M059J (cell line): ENCODE results near the gene ADGRD1. TPM values are rescaled to one million over a fixed set of nuclear protein-coding genes. Genes with fewer than 3 reads are reported as not detected.
"Not testable (repeated sequence)": the region's sequence is repeated elsewhere in the genome, so short reads cannot be mapped to it uniquely, and the experiment has no call there.

Experiments used
- DNase-seq: peaks from one replicate; pipeline ENCODE4 v3.0.0-alpha.2; 2012; ENCODE audit warnings: low read depth
- total RNA-seq: library from RNA; depleted of rRNA; stranded (reverse); fragments of >200 nt; shearing (Covaris generic); gene quantifications from 2 replicates; pipeline ENCODE4 v1.2.3, GENCODE V29; 2014

Gene ADGRD1
- total RNA-seq, 1 experiment from 2014 or later = not detected

DNA sequence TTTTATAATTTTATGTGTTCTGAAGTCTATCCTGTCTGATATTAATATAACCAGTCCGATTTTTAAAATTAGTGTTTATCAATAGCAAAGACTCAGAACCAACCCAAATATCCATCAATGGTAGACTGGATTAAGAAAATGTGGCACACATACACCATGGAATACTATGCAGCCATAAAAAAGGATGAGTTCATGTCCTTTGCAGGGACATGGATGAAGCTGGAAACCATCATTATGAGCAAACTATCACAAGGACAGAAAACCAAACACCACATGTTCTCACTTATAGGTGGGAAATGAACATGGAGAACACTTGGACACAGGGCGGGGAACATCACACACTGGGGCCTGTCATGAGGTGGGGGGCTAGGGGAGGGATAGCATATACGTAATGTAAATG, 16.2 kb upstream of the ADGRD1 start:
- DNase-seq = not testable (repeated sequence)

DNA sequence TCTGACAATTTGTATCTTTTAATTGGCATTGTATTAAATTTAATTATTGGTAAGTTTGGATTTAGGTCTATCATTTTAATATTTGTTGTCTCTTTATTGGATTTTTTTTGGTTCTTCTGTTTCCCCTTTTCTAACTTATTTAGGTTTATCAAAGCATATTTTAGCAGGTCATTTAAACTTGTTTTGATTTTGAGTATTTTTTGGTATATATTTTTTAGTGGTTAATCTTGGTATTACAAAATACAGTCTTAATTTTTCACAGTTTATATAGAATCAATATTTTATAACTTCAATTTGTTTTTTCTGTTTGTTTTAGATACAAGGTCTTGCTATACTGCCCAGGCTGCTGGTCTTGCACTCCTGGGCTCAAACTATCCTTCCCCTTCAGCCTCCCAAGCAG, 15.5 kb upstream of the ADGRD1 start:
- no peak for DNase-seq

DNA sequence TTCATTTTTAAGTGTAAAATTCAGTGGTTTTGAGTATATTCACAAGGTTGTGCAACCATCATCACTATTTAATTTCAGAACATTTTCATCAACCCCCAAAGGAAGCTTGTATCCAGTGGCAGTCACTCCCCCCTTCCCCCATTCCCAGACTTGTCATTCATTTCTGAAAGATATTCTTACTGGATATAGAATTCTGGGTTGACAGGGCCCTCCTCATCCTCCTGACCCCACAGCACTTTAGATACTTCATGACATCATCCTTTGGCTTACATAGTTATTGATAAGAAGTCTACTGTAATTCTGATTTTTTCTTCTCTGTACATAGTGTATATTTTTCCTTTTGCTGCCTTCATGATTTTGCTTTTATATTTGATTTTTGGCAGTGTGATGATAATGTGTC, 8.8 kb upstream of the ADGRD1 start:
- DNase-seq = no peak

DNA sequence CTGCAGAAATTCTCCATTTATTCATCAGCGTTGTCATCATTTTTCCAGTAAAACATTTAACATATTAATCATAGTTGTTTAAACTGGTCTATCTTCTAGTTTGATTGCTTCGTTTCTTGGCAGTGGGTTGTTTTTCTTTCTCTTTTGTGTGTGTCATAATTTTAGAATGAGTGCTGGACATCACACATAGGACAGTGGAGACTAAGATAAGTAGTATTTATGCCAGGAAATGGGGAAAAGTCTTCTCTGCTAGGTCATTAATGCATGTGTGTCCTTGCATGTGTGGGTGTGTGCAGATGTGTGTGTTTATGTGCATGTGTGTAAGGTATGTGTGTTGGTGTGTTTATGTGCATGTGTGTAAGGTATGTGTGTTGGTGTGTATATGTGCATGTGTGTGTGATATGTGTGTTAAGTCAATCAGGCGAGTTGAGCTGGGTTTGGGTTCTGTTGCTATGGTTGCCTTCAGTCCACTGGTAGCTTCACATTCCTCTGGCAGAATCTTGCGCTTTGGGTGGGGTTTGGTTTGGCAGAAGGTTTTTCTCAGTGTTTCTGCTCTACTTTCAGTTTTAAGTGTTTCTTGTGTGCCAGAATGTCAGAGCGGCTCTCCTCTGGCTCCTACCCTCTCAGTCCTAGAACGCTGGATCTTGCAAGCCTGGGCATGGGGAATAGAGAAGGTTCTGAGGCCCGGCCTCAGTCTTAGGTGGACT, 7.8 kb upstream of the ADGRD1 start:
- no peak for DNase-seq

DNA sequence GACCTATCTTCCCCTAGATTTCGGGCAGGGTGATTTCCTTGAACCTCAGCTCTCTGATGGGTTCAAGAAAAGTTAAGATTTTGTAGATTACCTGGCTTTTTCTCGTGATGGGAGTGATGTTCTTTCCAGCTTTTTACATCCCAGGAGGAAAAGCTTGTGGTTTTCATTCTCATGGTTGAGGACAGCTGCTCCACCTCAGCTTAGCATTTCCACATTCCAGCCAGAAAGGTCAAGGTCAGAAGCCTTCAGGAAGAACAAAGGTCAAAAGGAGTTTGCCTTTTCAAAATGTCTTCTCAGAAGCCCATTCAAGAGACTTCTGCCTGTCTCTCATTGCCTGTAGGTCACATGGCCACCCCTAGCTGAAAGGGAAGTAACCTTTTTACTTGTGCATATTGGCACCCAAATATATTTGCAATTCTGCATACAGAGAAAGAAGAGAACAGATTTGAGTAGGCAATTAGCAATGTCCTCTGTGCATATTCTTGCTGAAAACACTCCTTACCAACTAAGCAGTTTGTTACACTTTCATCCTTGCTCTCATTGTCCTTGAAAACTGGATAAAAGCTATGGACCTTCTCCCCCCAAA, 6.6 kb upstream of the ADGRD1 start:
- no peak for DNase-seq

DNA sequence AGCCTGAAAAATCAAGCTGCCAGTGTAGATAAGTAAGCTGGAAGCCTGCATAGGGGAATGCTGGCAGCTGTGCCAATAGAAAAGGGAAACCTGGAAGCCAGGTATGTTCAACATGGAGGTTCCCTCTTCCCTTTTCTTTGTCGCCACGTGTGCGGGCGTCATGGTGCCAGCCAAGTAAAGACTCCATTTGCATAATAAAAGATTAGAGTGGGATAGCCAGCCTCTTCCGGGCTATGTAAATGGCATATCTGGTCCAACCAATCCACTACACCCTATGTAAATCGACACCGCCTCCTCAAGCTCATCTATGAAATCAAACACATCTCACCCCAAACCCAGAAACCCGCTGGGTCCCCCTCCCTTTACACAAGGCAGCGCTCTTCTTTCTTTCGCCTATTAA, 5.6 kb upstream of the ADGRD1 start:
- DNase-seq = no peak

DNA sequence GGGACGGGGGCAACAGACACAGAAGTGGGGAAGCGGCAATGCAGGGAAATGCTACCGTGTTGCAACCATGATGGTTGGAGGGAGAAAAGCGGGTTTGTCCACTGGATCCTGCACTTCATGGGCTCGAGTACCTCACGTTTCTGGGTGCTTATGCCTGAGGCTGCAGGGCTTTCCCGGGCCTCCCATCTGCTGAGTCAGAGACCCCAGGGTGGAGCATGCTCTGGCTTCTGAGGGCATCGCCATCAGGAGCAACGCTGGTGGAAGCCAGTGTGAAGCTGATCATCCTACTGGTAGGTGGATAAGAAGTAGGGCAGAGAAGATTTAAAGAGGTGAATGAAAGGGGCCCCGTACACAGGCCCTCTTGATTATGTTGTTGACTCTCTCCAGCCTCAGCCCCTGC, 5.0 kb upstream of the ADGRD1 start:
- no peak for DNase-seq

DNA sequence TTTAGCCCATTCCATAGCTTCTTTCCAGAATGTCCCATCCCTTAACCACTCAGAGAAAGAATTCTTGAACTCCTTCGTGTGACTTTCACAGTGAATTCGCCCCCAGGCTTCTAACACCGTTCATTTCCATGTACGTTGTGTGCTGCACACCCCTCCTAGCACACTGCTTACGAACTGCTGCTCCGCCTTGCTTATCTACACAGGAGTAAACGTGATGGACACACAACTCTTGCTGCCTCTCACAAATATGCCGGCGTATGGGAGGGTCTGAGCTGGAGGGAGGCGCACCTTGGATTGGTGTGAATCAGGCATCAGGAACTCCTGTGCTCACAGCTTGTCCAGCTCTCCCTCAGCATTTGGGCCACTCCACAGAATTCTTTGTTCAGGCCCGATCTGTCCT, 3.9 kb upstream of the ADGRD1 start:
- DNase-seq = no peak

DNA sequence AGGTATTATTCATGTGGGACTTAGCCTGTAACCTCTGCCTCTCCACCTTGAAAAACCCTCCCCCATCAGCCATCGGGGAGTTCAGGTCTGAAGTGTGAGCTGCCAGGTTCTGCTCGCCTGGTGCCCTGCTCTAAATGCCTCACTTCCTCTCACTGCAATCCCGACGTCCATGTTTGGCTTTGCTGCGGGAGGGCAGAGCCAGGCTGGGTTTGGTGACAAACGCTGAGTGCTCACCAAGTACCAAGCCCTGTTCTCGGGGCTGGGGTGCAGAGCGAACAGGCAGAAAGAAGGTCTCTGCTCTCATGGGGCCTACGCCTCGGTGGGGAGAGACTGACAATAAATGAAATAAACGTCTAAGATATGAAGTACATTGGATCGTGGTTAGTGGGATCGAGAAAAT, 2.1 kb upstream of the ADGRD1 start:
- DNase-seq = no peak

DNA sequence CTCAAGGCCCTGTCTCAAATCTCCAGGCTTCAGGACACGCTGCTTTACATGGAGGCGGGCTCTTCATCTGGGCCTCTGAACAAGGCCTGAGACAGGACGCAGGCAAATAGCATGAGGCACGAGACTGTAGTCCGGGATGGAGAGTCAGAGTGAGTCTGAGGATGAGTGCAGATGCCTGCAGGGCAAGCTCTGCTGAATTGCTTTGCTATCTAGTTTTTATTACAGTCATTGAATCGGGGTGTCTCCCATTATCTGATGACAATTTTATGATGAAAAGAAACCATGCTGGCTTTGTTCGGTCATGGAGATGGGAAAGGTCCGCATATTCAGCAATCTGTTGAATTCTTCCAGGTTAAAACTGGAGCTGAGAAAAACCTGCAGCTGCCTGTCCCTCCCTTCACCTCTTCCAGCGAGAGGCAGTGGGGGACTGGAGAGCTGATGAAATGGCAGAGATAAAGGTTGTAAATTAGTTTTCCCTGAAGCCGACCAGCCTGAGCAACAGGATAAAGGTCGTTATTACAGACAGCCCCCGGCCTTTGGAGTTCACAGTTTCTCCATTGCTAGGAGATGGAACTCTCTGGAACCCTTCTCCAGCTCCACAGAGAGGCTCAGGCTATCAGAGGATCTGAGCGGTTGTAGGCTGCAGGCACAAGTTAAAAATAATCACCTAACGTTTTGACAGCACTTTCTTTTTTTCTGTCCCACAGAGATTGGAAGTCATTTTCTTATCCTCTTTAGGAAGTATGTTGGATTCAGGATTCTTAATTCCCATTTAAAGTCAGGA, 1.3 kb upstream of the ADGRD1 start:
- no peak for DNase-seq

DNA sequence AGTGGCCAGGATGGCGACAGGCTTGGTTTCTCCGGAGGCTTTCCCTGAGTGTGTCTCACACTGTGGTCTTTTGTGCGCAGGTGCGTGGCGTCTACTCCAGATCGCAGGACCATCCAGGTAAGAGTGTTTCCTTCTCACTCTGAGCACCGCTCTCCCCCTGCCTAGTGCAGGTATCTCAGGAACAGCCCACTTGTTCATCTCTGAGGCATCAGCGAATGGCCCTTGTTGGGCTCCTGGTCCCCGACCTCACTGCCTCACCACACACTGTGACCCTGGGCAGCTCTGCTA, 781 bp downstream of the ADGRD1 start:
- DNase-seq = no peak

DNA sequence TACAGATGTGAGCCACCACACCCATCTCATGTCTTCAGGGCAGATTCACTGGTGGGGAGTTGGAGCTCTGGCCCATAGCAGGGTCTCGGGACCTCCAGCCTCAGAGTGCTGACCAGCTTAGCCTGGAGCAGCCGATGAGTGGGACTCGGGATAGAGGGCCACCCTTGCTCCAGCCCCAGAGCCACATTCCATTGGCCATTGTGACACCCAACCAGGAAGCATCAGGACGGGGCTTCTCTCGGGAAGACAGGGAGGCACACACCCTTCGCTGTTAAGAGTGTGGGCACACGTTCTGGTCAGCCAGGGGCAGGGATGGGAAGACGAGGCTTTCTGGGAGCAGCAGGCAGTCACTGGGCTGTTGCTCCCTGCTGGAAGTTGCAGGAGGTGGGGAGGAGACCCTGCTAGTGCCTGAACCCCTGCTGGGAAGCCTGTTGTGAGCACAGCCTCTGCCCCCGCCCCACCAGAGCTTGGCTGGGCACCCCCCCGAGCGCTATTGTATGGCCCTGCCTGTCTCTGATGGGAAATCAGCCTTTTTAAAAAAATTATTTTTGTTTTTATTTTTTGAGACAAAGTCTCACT, 1.6 kb downstream of the ADGRD1 start:
- no peak for DNase-seq

DNA sequence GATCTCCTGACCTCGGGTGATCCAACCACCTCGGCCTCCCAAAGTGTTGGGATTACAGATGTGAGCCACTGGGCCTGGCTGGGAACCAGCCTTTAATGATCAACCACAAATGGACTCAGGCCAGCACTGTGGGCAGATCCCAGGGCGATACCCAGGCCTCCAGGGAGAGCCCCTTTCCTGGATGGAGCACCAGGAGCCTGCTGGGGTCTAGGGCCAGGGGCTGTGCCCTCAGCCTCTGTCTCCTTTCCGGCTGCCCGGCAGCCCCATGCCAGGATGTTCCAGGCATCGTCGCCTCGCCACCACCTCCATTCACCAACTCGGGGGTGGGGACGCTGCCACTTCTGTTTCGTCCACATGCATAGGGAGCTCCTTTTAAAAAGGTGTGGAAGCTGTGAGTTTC, 2.3 kb downstream of the ADGRD1 start:
- no peak for DNase-seq

DNA sequence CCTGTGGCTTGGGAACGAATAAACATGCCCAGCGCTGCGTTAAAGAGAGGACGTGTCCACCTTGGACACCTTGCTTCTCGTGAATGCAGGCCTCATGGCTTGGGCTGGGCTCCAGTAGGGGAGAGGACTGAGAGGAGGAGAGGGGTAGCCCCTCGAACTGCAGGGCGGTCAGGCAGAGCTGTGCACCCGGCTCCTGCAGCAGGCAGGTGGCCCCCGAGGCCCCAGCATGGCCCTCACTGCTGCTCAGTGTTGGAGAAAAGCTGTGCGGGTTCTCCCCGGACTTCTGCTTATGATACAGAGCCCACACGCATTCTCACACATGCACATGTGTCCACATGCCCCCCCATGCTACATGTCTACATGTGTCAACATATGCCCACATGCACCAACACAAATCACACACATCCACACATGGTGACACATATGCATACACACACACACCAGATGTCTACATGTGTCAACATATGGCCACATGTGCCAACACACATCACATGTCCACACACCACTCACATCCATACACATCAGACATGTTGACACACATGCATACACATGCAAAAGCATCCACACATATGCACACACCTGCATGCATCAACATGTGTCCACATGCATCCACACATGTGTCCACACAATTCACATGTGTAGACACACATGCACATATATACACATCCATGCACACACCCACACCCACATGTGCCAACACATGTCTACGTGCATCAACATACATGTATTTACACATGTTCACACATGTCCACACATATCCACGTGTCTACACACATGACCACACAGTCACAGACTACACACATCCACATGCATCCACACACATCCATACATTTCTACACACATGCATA, 3.0 kb downstream of the ADGRD1 start:
- DNase-seq = no peak

DNA sequence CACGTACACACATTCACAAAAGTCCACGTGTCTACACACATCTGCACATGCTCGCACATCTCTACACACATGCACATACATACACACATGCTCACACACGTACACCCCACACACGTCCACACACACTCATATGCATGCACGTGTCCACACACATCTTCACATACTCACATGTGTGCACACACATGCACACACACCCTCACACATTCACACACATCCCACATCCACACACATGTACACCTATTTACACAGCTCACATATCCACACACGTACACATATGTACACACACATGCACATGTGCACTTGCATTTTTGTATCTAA, 3.6 kb downstream of the ADGRD1 start:
- DNase-seq = no peak

DNA sequence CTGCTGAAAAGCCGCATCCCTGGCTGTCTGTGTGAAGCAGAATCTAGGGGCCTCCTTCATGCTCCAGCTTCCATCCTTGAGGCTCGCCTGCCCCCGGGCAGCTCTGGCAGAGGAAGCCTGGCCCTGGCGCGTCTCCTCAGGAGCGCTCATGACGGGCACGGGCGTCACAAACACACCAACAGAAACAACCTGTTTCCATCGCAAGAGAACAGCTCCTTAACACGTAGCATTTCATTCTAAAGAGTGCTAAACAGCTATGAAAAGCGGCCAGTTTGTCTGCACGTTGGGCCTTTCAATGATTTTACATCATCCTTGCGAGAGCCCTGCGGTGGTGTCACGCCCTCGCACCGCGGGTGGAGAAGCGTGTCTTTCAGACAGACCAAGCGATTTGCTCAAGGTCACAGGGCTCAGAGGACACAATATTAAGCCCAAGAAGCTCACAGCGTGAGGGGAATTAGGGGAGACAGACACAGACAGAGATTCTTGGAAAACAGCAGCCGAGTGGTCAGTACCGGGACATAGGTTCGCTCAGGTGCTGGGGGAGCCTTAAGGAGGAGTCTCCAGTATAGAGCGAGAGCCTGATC, 4.9 kb downstream of the ADGRD1 start:
- DNase-seq = no peak

DNA sequence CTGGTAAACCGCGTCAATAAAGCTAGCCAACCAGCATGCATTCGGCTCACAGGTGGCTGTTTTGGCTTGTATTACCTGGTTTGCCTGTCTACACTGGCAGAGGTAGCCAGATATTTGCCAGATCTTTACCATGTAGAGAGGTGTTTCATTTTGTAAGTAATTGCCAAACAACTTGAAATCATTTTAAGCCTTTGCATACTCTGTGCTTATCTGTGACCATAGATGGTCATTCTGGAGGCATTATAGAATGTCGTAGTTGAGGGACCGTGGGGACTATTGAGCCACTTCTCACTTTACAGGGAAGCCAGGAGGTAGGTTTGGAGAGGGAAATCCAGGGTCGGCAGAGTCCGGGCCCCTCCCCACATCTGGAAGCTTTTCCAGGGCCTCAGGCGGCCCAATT, 5.9 kb downstream of the ADGRD1 start:
- no peak for DNase-seq

DNA sequence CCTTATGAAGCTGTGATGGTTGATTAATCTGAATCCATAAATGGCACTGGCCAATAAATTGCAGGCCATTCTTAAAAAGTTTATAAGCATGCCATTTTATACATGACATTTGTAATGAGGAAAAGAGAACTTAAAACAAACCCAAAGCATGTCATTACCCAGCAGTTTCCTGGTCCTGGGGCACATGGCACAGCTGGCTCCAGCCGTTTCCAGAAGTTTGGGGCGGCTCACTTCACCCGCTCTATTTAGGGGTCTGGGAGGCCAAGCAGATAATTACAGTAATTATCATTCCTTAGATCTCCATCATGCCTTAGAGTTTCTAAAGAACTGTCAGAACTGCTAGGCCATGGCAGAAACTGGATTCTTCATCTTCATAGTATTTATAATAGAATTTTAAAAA, 6.4 kb downstream of the ADGRD1 start:
- DNase-seq = no peak

DNA sequence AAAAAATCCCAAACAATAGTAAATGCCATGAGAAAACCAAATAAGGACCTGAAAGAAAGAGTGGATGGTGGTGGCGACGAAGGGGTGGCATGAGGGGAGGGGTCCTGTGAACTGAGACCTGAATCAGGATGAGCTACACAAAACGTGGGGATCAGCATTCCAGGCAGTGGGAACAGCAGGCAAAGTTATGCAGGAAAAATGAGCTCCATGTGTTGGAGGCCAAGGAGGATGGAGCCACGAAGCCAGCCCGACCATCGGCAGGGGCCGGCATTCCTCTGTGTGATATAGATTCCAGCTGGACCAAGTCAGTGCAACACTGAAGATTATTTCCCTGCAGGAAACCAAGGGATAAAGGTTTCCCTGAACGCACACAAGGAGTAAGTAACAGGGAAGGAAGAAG, 7.1 kb downstream of the ADGRD1 start:
- DNase-seq = no peak

DNA sequence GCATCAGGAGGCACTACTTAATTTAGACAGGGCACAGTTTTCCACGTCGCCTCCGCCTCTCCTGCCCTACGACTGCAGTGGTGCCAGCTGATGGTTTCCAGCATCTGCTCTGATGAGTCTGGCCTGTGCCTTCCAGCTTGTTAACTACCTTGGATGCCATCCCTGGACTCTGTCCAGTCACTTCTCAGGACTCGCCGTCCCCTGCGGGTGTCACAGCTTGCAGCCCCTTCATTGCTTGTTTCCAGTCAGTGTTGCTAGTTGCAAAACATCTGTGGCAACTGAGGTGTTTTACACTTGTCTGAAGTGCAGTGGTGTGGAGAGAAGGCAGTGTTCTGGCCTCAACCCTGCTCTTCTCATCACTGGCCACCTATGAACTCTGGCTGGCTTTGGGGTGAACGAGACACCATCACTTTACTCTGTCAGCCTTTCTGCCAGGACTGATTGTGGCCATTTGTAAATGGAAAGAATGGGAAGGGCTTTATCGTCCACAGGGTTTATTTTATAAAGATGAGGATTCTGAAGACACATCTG, 8.3 kb downstream of the ADGRD1 start:
- no peak for DNase-seq

DNA sequence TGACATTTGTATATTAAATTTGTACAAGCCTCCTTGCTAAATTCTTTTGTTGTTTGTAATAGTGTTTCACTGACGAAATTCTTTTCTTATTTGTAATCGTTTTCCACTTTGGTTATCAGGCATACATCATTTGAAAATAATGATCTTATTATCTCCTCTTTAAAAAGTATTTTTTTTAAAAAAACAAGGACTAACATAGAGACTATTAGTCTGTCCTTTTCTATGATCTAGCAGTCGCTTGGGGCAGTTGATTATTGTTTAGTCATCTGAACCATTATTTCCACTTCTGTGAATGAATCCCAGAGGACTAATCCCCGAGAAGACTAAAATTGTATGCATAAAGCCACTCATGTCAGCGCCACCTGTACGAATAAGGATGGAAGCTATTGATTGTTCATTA, 11.5 kb downstream of the ADGRD1 start:
- DNase-seq = no peak

DNA sequence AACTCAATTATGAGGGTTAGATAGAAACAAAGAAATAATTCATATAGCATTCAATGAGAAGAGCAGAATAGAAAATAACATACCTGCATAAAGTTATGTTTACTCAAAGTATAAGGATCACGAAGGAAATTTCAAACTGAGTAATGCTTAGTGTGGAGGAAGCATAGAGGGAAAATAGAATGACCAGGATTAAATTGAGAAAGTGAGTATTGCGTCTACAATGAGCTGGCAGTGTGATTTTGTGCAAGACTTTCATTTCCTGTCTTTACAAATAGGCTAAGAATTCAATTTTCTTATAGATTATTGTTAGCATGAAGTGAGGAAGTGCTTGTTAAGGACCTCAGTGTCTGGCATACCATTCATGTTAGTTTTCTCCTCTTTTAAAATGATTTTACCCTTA, 12.0 kb downstream of the ADGRD1 start:
- DNase-seq = no peak
